ENCODE data around the gene KLHL40. TPM values are rescaled to one million over a fixed set of nuclear protein-coding genes. Genes with fewer than 3 reads are reported as not detected.

Gene KLHL40
- total and polyA plus RNA-seq, 10 of the 15 experiments (the other 5 are each of a cell fraction or from before 2014, with no cell fraction given): not detected

- Histone ChIP-seq H3K4me2 (ENCODE audit: control insufficient read depth, insufficient read depth) (no peak overlapping the region), H3K27me3 (replicated peaks in 1 of 2; ENCODE audit: control insufficient read depth in 2 of 2, insufficient read depth in 2 of 2, low read length in 1 of 2) (no peaks in the 10 kb centered on the region), H3K36me3 (ENCODE audit: control insufficient read depth in 2 of 2, insufficient read depth in 2 of 2, low read length in 1 of 2) (peaks cover 0 to 11% of the 10 kb centered on the region in 2 experiments; a peak in 2 of 4 replicates), H2AFZ (ENCODE audit: control insufficient read depth, low read depth, low read length) (no peak overlapping the region), H3K27ac (ENCODE audit: control insufficient read depth, insufficient read depth) (no peak overlapping the region), H3K79me2 (ENCODE audit: control insufficient read depth, insufficient read depth, low read length) (no peaks in the 10 kb centered on the region; the same call in 1 of the 2 replicates), H3K4me1 (ENCODE audit: control insufficient read depth, insufficient read depth, low read length) (peaks cover 17% of the 10 kb centered on the region), H3K9ac (ENCODE audit: control insufficient read depth, insufficient read depth, low read length) (no peak overlapping the region), H3K4me3 (no peak overlapping the region), H4K20me1 (ENCODE audit: control insufficient read depth, insufficient read depth) (no peaks in the 10 kb centered on the region), H3K9me3 (replicated peaks; ENCODE audit: control insufficient read depth, insufficient read depth, low read length) (no peaks in the 10 kb centered on the region)
- POLR2A ChIA-PET: interaction anchor here (0.7 to 2.9 kb wide), 4 partner anchors 10 to 69 kb away, joined by 3 to 17 read pairs (median 10); partner anchors contain the start of genes NKTR and SEC22C
- RAD21 ChIA-PET (ENCODE audit: unreplicated experiment): interaction anchor here (1.2 to 1.4 kb wide), 2 partner anchors 39 to 71 kb away, joined by 3 to 4 read pairs; no protein-coding TSS in a partner anchor
- in situ Hi-C loops (cut with MboI): no loop called here
- SMC1A ChIA-PET (ENCODE audit: uncharacterized antibody, unreplicated experiment): interaction anchor here (1.0 to 3.0 kb wide), 6 partner anchors 12 to 94 kb away, joined by 3 to 11 read pairs (median 5); partner anchors contain the start of gene SEC22C
- DNase-seq (ENCODE audit: low read depth, low spot score): no peak
- FAIRE-seq: no peak
- BruUV-seq (replicated peaks): no TSS peak
- no peak for ATAC-seq
- 91% methylated on average over 8 of the region's 9 CpGs for WGBS (ENCODE audit: insufficient coverage, insufficient replicate concordance, low lambda C conversion rate, missing lambda C conversion rate)
- CTCF ChIA-PET: interaction anchor here (0.5 to 2.3 kb wide), 4 partner anchors 14 to 93 kb away, joined by 3 to 9 read pairs (median 4); partner anchors contain the start of gene SEC22C
- intact Hi-C loops (cut with micrococcal nuclease; ENCODE audit: unreplicated experiment): loop anchor here (5.0 kb wide), 1 partner anchor 91 kb away; no protein-coding TSS in a partner anchor
- TF ChIP-seq ZNF384 (IDR thresholded peaks at IDR 0.05; ENCODE audit: borderline replicate concordance, low read depth, low read length) (no peak), ZNF24 (IDR thresholded peaks at IDR 0.05) (no peak), RELB (IDR thresholded peaks at IDR 0.05; ENCODE audit: low read depth) (no peak), BCLAF1 (IDR thresholded peaks at IDR 0.05) (no peak), ZBTB11 (CRISPR knock-in tag; IDR thresholded peaks at IDR 0.05) (no peak), SREBF1 (IDR thresholded peaks at IDR 0.05; ENCODE audit: low read length) (no peak), NR2F1 (conservative IDR thresholded peaks at IDR 0.05) (no peak), MYB (IDR thresholded peaks at IDR 0.05; ENCODE audit: borderline replicate concordance, low read depth, low read length) (no peak), ATF7 (IDR thresholded peaks at IDR 0.05; ENCODE audit: low read depth) (no peak), E2F4 (IDR thresholded peaks at IDR 0.05; ENCODE audit: low read depth, low read length) (no peak), POU2F2 (IDR thresholded peaks at IDR 0.05; ENCODE audit: borderline replicate concordance, low read depth, low read length) (no peak), MXI1 (IDR thresholded peaks at IDR 0.05; ENCODE audit: low read depth, low read length) (no peak), STAT3 (IDR thresholded peaks at IDR 0.05; ENCODE audit: low read depth, low read length) (no peak)
Observed at GRCh38 chr3:42651248-42652091, 33.9 kb upstream of the KLHL40 start.
